Mesenchymal stem cell (in vitro differentiated cells and primary cell): Measurements from ENCODE around the gene AP3B1.

Experiments used
- DNase-seq: peaks from one replicate; pipeline ENCODE4 v3.0.0-alpha.2; 2013
- H2AFZ ChIP-seq: one replicate; pipeline ENCODE4 v1.6.1; 2013; ENCODE audit warnings: low read depth, mild to moderate bottlenecking, control low read depth, inconsistent platforms, low read length, moderate library complexity
- H2AK5ac ChIP-seq: 2 replicates; pipeline ENCODE4 v1.6.1; 2013; ENCODE audit warnings: low read length, moderate library complexity, mild to moderate bottlenecking, inconsistent platforms; ENCODE audit not compliant: severe bottlenecking
- H2BK120ac ChIP-seq: one replicate; pipeline ENCODE4 v1.6.1; 2013; ENCODE audit warnings: low read depth, mild to moderate bottlenecking, inconsistent platforms, low read length, moderate library complexity
- H2BK12ac ChIP-seq, 2 experiments: one replicate each; pipeline ENCODE4 v1.6.1; 2013; ENCODE audit warnings: inconsistent platforms in 2 of 2, low read length in 2 of 2, mild to moderate bottlenecking in 2 of 2, moderate library complexity in 2 of 2, control low read depth in 1 of 2
- H2BK15ac ChIP-seq: one replicate; pipeline ENCODE4 v1.6.1; 2013; ENCODE audit warnings: mild to moderate bottlenecking, low read depth, inconsistent platforms; ENCODE audit not compliant: poor library complexity, severe bottlenecking
- H2BK5ac ChIP-seq: 2 replicates; pipeline ENCODE4 v1.6.1; 2013; ENCODE audit warnings: low read depth, mild to moderate bottlenecking, low read length, control low read depth, inconsistent platforms; ENCODE audit not compliant: poor library complexity, severe bottlenecking
- H3K14ac ChIP-seq, 2 experiments: one replicate each; pipeline ENCODE4 v1.6.1; 2013; ENCODE audit warnings: inconsistent platforms in 2 of 2, low read length in 2 of 2, control low read depth in 1 of 2, mild to moderate bottlenecking in 1 of 2, moderate library complexity in 1 of 2
- H3K18ac ChIP-seq, 2 experiments: one replicate each; pipeline ENCODE4 v1.6.1; 2013; ENCODE audit warnings: inconsistent platforms in 2 of 2, low read length in 2 of 2, control low read depth in 1 of 2, low read depth in 1 of 2, mild to moderate bottlenecking in 1 of 2
- H3K23ac ChIP-seq, 2 experiments: one replicate each; pipeline ENCODE4 v1.6.1; 2013; ENCODE audit warnings: inconsistent platforms in 2 of 2, low read length in 2 of 2, mild to moderate bottlenecking in 2 of 2, moderate library complexity in 2 of 2, control low read depth in 1 of 2
- H3K27ac ChIP-seq: 2 replicates; pipeline ENCODE4 v1.5.1; 2013; ENCODE audit warnings: mild to moderate bottlenecking, moderate library complexity, low read length, control low read depth, inconsistent platforms; ENCODE audit not compliant: poor library complexity, severe bottlenecking
- H3K27me3 ChIP-seq, 2 experiments: 2 replicates each; pipeline versions ENCODE4 v1.6.1 to v1.7.0; 2013; ENCODE audit warnings: low read length in 2 of 2, mild to moderate bottlenecking in 2 of 2, moderate library complexity in 2 of 2, control low read depth in 1 of 2, inconsistent platforms in 1 of 2; ENCODE audit not compliant: control insufficient read depth in 1 of 2, insufficient read depth in 1 of 2
- H3K36me3 ChIP-seq, 2 experiments: 2 replicates each; pipeline versions ENCODE4 v1.6.1 to v1.7.0; 2013; ENCODE audit warnings: low read length in 2 of 2, control low read depth in 1 of 2, inconsistent platforms in 1 of 2, low read depth in 1 of 2, mild to moderate bottlenecking in 1 of 2; ENCODE audit not compliant: insufficient read depth in 2 of 2, control insufficient read depth in 1 of 2
- H3K4ac ChIP-seq, 2 experiments: one replicate each; pipeline ENCODE4 v1.6.1; 2013; ENCODE audit warnings: inconsistent platforms in 2 of 2, low read length in 2 of 2, mild to moderate bottlenecking in 2 of 2, moderate library complexity in 2 of 2, control low read depth in 1 of 2, low read depth in 1 of 2
- H3K4me1 ChIP-seq: 2 replicates; pipeline ENCODE4 v1.6.1; 2013; ENCODE audit warnings: low read depth, low read length, control low read depth; ENCODE audit not compliant: control insufficient read depth, insufficient read depth
- H3K4me2 ChIP-seq: 2 replicates; pipeline ENCODE4 v1.6.1; 2013; ENCODE audit warnings: low read length, mild to moderate bottlenecking, inconsistent platforms; ENCODE audit not compliant: poor library complexity, severe bottlenecking
- H3K4me3 ChIP-seq, 2 experiments: 2 replicates each; pipeline versions ENCODE4 v1.5.1 to v1.7.0; 2013; ENCODE audit warnings: low read length in 2 of 2, mild to moderate bottlenecking in 2 of 2, control low read depth in 1 of 2, low read depth in 1 of 2; ENCODE audit not compliant: insufficient read depth in 1 of 2
- H3K79me1 ChIP-seq: replicated peaks from 2 replicates; pipeline ENCODE4 v1.6.1; 2013; ENCODE audit warnings: mild to moderate bottlenecking, control low read depth, low read length, inconsistent platforms; ENCODE audit not compliant: poor library complexity, severe bottlenecking
- H3K9ac ChIP-seq: 2 replicates; pipeline ENCODE4 v1.7.0; 2013; ENCODE audit warnings: mild to moderate bottlenecking, low read length, moderate library complexity
- H3K9me3 ChIP-seq: 2 replicates; pipeline ENCODE4 v1.7.0; 2013; ENCODE audit warnings: mild to moderate bottlenecking, low read length; ENCODE audit not compliant: control insufficient read depth
- H4K8ac ChIP-seq: one replicate; pipeline ENCODE4 v1.6.1; 2013; ENCODE audit warnings: inconsistent platforms, mild to moderate bottlenecking, low read length, moderate library complexity
- H4K91ac ChIP-seq: one replicate; pipeline ENCODE4 v1.6.1; 2013; ENCODE audit warnings: mild to moderate bottlenecking, low read length, inconsistent platforms
- WGBS: methylation state at CpG from one replicate; pipeline ENCODE4 v1.1.7; 2013; ENCODE audit warnings: mixed read lengths; 5-methylcytosine and 5-hydroxymethylcytosine counted together

AP3B1 gene

GRCh38 chr5:78221467-78221866 is 73.0 kb downstream of the AP3B1 start:
- H3K27ac ChIP-seq = no peak overlapping the region
- H3K9me3 ChIP-seq = peaks cover 24% of the 10 kb centered on the region
- no peak overlapping the region for H4K91ac ChIP-seq
- no peak overlapping the region for H3K4ac ChIP-seq
- H2AK5ac ChIP-seq = no peak overlapping the region
- H3K4me1 ChIP-seq = peaks cover 2% of the 10 kb centered on the region
- H3K4me2 ChIP-seq = no peak overlapping the region
- no peak overlapping the region for H2BK5ac ChIP-seq
- DNase-seq = no peak
- no peak overlapping the region for H3K4me3 ChIP-seq
- no peak overlapping the region for H3K14ac ChIP-seq
- peaks cover 8% of the 10 kb centered on the region for H3K79me1 ChIP-seq
- H3K27me3 ChIP-seq = no peaks in the 10 kb centered on the region
- peaks cover 7 to 58% of the 10 kb centered on the region in 2 experiments for H3K36me3 ChIP-seq
- no peak overlapping the region for H2BK12ac ChIP-seq
- no peak overlapping the region for H4K8ac ChIP-seq
- no peak overlapping the region for H2BK15ac ChIP-seq
- no peak overlapping the region for H3K18ac ChIP-seq
- H3K23ac ChIP-seq = no peak overlapping the region
- H3K9ac ChIP-seq = no peak overlapping the region
- WGBS = 100% methylated on average over 1 of the region's 1 CpG
- no peak overlapping the region for H2BK120ac ChIP-seq
- H2AFZ ChIP-seq = no peak overlapping the region

GRCh38 chr5:78215972-78216371 is 78.5 kb downstream of the AP3B1 start:
- peaks cover 4% of the 10 kb centered on the region for H3K4me1 ChIP-seq
- H3K23ac ChIP-seq = no peak overlapping the region
- H4K8ac ChIP-seq = no peak overlapping the region
- H3K27me3 ChIP-seq = no peaks in the 10 kb centered on the region
- WGBS = 97% methylated on average over 3 of the region's 4 CpGs
- DNase-seq = no peak
- H4K91ac ChIP-seq = no peak overlapping the region
- H3K9ac ChIP-seq = no peak overlapping the region
- H2BK120ac ChIP-seq = no peak overlapping the region
- no peak overlapping the region for H3K4me2 ChIP-seq
- H3K18ac ChIP-seq = no peak overlapping the region
- no peak overlapping the region for H3K4ac ChIP-seq
- H3K79me1 ChIP-seq = peaks cover 13% of the 10 kb centered on the region
- peaks cover 5% of the 10 kb centered on the region for H3K9me3 ChIP-seq
- peak overlapping the region; percentile 52 for H3K27ac ChIP-seq
- no peak overlapping the region for H2BK5ac ChIP-seq
- H3K4me3 ChIP-seq = no peak overlapping the region
- H2BK12ac ChIP-seq = no peak overlapping the region
- no peak overlapping the region for H2AK5ac ChIP-seq
- peaks cover 4 to 36% of the 10 kb centered on the region in 2 experiments for H3K36me3 ChIP-seq
- no peak overlapping the region for H2AFZ ChIP-seq
- no peak overlapping the region for H2BK15ac ChIP-seq
- H3K14ac ChIP-seq = no peak overlapping the region

- 78% methylated on average over 1 of the region's 1 CpG for WGBS
- H3K9me3 ChIP-seq = peaks cover under 1% of the 10 kb centered on the region
- no peak overlapping the region for H2BK15ac ChIP-seq
- no peak overlapping the region for H4K8ac ChIP-seq
- no peak overlapping the region for H2AK5ac ChIP-seq
- H3K27ac ChIP-seq = peak overlapping the region; percentile 52
- H2BK120ac ChIP-seq = no peak overlapping the region
- H3K4me1 ChIP-seq = peaks cover 4% of the 10 kb centered on the region
- H3K27me3 ChIP-seq = no peaks in the 10 kb centered on the region
- H3K4me2 ChIP-seq = no peak overlapping the region
- H3K79me1 ChIP-seq = peaks cover 9% of the 10 kb centered on the region
- no peak overlapping the region for H4K91ac ChIP-seq
- H2BK12ac ChIP-seq = no peak overlapping the region
- no peak overlapping the region for H3K4ac ChIP-seq
- no peak overlapping the region for H3K23ac ChIP-seq
- no peak overlapping the region for H3K18ac ChIP-seq
- H3K4me3 ChIP-seq = no peak overlapping the region
- no peak for DNase-seq
- no peak overlapping the region for H2AFZ ChIP-seq
- no peak overlapping the region for H3K14ac ChIP-seq
- no peak overlapping the region for H2BK5ac ChIP-seq
- H3K9ac ChIP-seq = no peak overlapping the region
- H3K36me3 ChIP-seq = peaks cover under 1 to 32% of the 10 kb centered on the region in 2 experiments
These were observed 78.9 kb downstream of the AP3B1 start for GRCh38 chr5:78215565-78215964.

GRCh38 chr5:78213799-78214198 is 80.7 kb downstream of the AP3B1 start:
- WGBS = 96% methylated on average over 3 of the region's 3 CpGs
- H4K8ac ChIP-seq = no peak overlapping the region
- DNase-seq = no peak

More at GRCh38 chr5:78213799-78214198, 80.7 kb downstream of the AP3B1 start:
- H3K14ac ChIP-seq = no peak overlapping the region
- H4K91ac ChIP-seq = no peak overlapping the region
- H2BK12ac ChIP-seq = no peak overlapping the region
- H3K18ac ChIP-seq = no peak overlapping the region
- no peak overlapping the region for H3K4ac ChIP-seq
- no peak overlapping the region for H3K4me3 ChIP-seq
- peaks cover 11% of the 10 kb centered on the region for H3K79me1 ChIP-seq
- peaks cover 0 to 27% of the 10 kb centered on the region in 2 experiments for H3K36me3 ChIP-seq
- H2BK120ac ChIP-seq = no peak overlapping the region
- H3K23ac ChIP-seq = no peak overlapping the region
- H3K27ac ChIP-seq = no peak overlapping the region
- peaks cover 4% of the 10 kb centered on the region for H3K4me1 ChIP-seq
- no peak overlapping the region for H2BK5ac ChIP-seq
- no peaks in the 10 kb centered on the region for H3K9me3 ChIP-seq
- H3K4me2 ChIP-seq = no peak overlapping the region
- H2AFZ ChIP-seq = no peak overlapping the region
- H3K27me3 ChIP-seq = no peaks in the 10 kb centered on the region
- H3K9ac ChIP-seq = no peak overlapping the region
- peak overlapping the region; percentile 56 for H2AK5ac ChIP-seq
- H2BK15ac ChIP-seq = no peak overlapping the region
